Measurements from ENCODE around the gene CSRP2.
A peak's percentile ranks its signal among the peaks of the same experiment; 100 is the strongest.

CSRP2 gene

DNA sequence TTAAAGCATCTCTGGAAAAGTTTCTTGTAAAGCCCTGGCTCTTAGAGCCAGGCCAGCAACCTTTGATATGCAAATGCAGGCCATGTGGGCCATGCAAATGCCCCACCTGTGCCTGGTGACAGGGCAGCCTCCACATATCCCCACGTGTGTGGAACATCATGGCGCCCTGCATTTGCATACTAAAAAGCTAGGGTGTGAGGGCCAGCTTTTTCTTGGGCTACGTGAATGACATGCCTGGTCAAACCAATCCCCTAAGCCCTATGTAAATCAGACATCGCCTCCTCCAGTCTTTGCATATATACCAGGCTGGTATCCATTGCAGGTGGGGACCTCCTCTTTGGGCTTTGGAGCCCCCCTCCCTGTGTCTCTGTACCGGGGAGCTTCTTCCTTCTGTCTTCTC lies 6.4 kb downstream of the CSRP2 start:
- TF ChIP-seq, protein P1, sequence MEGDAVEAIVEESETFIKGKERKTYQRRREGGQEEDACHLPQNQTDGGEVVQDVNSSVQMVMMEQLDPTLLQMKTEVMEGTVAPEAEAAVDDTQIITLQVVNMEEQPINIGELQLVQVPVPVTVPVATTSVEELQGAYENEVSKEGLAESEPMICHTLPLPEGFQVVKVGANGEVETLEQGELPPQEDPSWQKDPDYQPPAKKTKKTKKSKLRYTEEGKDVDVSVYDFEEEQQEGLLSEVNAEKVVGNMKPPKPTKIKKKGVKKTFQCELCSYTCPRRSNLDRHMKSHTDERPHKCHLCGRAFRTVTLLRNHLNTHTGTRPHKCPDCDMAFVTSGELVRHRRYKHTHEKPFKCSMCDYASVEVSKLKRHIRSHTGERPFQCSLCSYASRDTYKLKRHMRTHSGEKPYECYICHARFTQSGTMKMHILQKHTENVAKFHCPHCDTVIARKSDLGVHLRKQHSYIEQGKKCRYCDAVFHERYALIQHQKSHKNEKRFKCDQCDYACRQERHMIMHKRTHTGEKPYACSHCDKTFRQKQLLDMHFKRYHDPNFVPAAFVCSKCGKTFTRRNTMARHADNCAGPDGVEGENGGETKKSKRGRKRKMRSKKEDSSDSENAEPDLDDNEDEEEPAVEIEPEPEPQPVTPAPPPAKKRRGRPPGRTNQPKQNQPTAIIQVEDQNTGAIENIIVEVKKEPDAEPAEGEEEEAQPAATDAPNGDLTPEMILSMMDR (IDR thresholded peaks at IDR 0.05; ENCODE audit: low read depth, low read length), result no peak
- no peak for DNase-seq (ENCODE audit: extremely low read depth, low read depth)

DNA sequence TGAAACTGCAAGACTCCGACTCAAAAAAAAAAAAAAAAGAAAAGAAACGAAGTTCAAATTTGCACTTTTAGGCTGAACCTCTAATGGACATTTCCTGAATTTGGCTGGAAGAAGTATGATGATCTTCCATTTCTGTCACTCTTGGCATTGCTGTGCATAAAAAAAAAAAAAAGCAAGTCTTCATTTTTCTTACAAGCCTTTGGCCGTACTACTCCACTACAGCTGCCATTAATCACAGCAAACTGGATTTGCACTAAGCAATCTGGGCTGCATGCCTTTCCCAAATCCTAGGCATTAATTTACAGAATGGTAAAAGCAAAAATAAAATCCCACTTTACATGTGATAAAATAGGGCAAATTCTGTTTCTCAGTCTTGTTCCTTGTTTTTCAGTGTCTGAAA lies 7.1 kb downstream of the CSRP2 start:
- no peak for DNase-seq (ENCODE audit: extremely low read depth, low read depth)
- TF ChIP-seq, protein P1 (IDR thresholded peaks at IDR 0.05; ENCODE audit: low read depth, low read length), result no peak

GRCh38 chr12:76871082-76871481 lies 7.7 kb downstream of the CSRP2 start:
- DNase-seq (ENCODE audit: extremely low read depth, low read depth), result no peak
- TF ChIP-seq, protein P1 (IDR thresholded peaks at IDR 0.05; ENCODE audit: low read depth, low read length), result no peak

- DNase-seq (ENCODE audit: extremely low read depth, low read depth), result peak; percentile 74
- TF ChIP-seq, protein P1 (IDR thresholded peaks at IDR 0.05; ENCODE audit: low read depth, low read length), result no peak
These were observed 12.1 kb downstream of the CSRP2 start for GRCh38 chr12:76866726-76867125.

DNA sequence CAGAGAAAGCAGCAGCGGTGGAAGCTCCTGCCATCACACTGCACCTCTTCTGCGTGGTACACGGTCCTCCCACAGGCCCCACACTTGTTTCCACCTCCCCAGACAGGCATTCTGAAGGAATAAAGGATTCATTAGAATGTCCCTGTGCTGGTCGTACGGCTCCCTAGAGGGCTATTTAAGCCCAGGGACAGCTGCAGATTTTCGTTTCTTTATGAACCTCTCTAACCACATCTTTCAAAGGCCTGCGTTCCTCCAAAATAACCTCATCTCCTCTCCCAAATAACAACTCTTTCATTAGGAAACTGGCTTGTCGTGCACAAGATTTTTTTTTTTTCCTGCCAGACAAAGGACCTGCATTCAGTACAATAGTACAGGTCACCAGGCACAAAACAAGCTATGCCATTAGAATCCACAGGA lies 12.7 kb downstream of the CSRP2 start:
- TF ChIP-seq, protein P1 (IDR thresholded peaks at IDR 0.05; ENCODE audit: low read depth, low read length), result no peak
- DNase-seq (ENCODE audit: extremely low read depth, low read depth), result no peak

GRCh38 chr12:76864791-76865400 lies 13.9 kb downstream of the CSRP2 start:
- TF ChIP-seq, protein P1 (IDR thresholded peaks at IDR 0.05; ENCODE audit: low read depth, low read length), result no peak
- DNase-seq (ENCODE audit: extremely low read depth, low read depth), result no peak

GRCh38 chr12:76863837-76864236 lies 15.0 kb downstream of the CSRP2 start:
- TF ChIP-seq, protein P1 (IDR thresholded peaks at IDR 0.05; ENCODE audit: low read depth, low read length), result no peak
- DNase-seq (ENCODE audit: extremely low read depth, low read depth), result no peak
